Ascending aorta (tissue), 2 donors: ENCODE measurements around the gene TCEA3. TPM values are rescaled to one million over a fixed set of nuclear protein-coding genes. Genes with fewer than 3 reads are reported as not detected.
"Not testable (repeated sequence)": the region's sequence is repeated elsewhere in the genome, so short reads cannot be mapped to it uniquely, and the experiment has no call there.

Experiments used
- DNase-seq, 2 donors: peaks; one replicate each; pipeline ENCODE4 v3.0.0-alpha.2; 2019; ENCODE audit warnings: low spot score in 2 of 2
- H3K27ac ChIP-seq, 2 donors: fragments of 200-600 bp; sonication (generic); one replicate each; pipeline ENCODE4 v1.5.1; 2016 to 2017; ENCODE audit warnings: mild to moderate bottlenecking in 1 of 2
- H3K27me3 ChIP-seq: fragments of 200-600 bp; sonication (generic); one replicate; pipeline ENCODE4 v1.5.1; 2017
- H3K36me3 ChIP-seq, 2 donors: fragments of 200-600 bp; sonication (generic); one replicate each; pipeline ENCODE4 v1.5.1; 2016
- H3K4me1 ChIP-seq, 2 donors: fragments of 200-600 bp; sonication (generic); one replicate each; pipeline ENCODE4 v1.5.1; 2016 to 2017; ENCODE audit warnings: mild to moderate bottlenecking in 1 of 2
- H3K4me3 ChIP-seq, 2 donors: fragments of 200-600 bp; sonication (generic); one replicate each; pipeline ENCODE4 v1.5.1; 2016 to 2017; ENCODE audit warnings: mild to moderate bottlenecking in 1 of 2
- H3K9me3 ChIP-seq, 2 donors: fragments of 200-600 bp; sonication (generic); one replicate each; pipeline ENCODE4 v1.5.1; 2016
- CTCF ChIP-seq, 3 experiments: fragments of 200-600 bp in 2 of 3; fragments of 450-650 bp in 1 of 3; sonication (generic) in 2 of 3; IDR thresholded peaks; one replicate each; pipeline ENCODE4 v1.5.1; 2016 to 2019; ENCODE audit warnings: antibody characterized with exemption in 3 of 3, mild to moderate bottlenecking in 1 of 3, moderate library complexity in 1 of 3
- intact Hi-C: fragments of 100-400 bp; cut with DNase I; formaldehyde crosslinking; loops from one replicate; pipeline ENCODE4 v1.15.1; 2023
- total RNA-seq: library from RNA; depleted of rRNA; stranded (reverse); fragments of >200 nt; gene quantifications from one replicate; pipeline ENCODE4 v1.1.0, GENCODE V29; 2016

Gene TCEA3
- total RNA-seq, 1 donor from 2014 or later, result 11.3 TPM

- no peak for DNase-seq
- Histone ChIP-seq H3K27me3 (no peaks in the 10 kb centered on the region), H3K9me3 (no peaks in the 10 kb centered on the region), H3K36me3 (peaks cover 16 to 40% of the 10 kb centered on the region in 2 donors), H3K4me1 (peaks cover 0 to 2% of the 10 kb centered on the region in 2 donors), H3K4me3 (no peak overlapping the region), H3K27ac (peak overlapping the region in 1 of 2 donors; percentile 45)
- intact Hi-C loops, result no loop called here
- no peak for TF ChIP-seq CTCF (IDR thresholded peaks at IDR 0.05)
These were observed 40.1 kb downstream of the TCEA3 start for GRCh38 chr1:23384312-23385058.

- Histone ChIP-seq H3K36me3 (peaks cover 16 to 40% of the 10 kb centered on the region in 2 donors), H3K4me3 (no peak overlapping the region), H3K27me3 (no peaks in the 10 kb centered on the region), H3K9me3 (no peaks in the 10 kb centered on the region), H3K4me1 (peaks cover 0 to 2% of the 10 kb centered on the region in 2 donors), H3K27ac (no peak overlapping the region)
- intact Hi-C loops, result no loop called here
- no peak for TF ChIP-seq CTCF (IDR thresholded peaks at IDR 0.05)
- no peak for DNase-seq
These were observed 40.8 kb downstream of the TCEA3 start for GRCh38 chr1:23383577-23384311.

- H3K27ac ChIP-seq, result no peak overlapping the region
- no peak for DNase-seq
- H3K4me1 ChIP-seq, result peaks cover 3 to 16% of the 10 kb centered on the region in 2 donors
These were observed 43.2 kb downstream of the TCEA3 start for GRCh38 chr1:23381233-23381885.

GRCh38 chr1:23380719-23381118 lies 43.8 kb downstream of the TCEA3 start:
- no peaks in the 10 kb centered on the region for H3K27me3 ChIP-seq
- H3K27ac ChIP-seq, result no peak overlapping the region
- peaks cover 3 to 18% of the 10 kb centered on the region in 2 donors for H3K4me1 ChIP-seq
- DNase-seq, result no peak
- no peaks in the 10 kb centered on the region for H3K9me3 ChIP-seq
- intact Hi-C loops, result no loop called here
- TF ChIP-seq CTCF (IDR thresholded peaks at IDR 0.05), result no peak
- H3K4me3 ChIP-seq, result no peak overlapping the region
- peaks cover 13 to 23% of the 10 kb centered on the region in 2 donors for H3K36me3 ChIP-seq

More at GRCh38 chr1:23381233-23381885, 43.2 kb downstream of the TCEA3 start:
- Histone ChIP-seq H3K36me3 (peaks cover 16 to 28% of the 10 kb centered on the region in 2 donors), H3K9me3 (no peaks in the 10 kb centered on the region), H3K27me3 (no peaks in the 10 kb centered on the region), H3K4me3 (no peak overlapping the region)
- intact Hi-C loops, result no loop called here
- no peak for TF ChIP-seq CTCF (IDR thresholded peaks at IDR 0.05)

- H3K36me3 ChIP-seq, result peaks cover 13 to 18% of the 10 kb centered on the region in 2 donors
- H3K27me3 ChIP-seq, H3K27ac ChIP-seq, DNase-seq, intact Hi-C loops, H3K4me3 ChIP-seq, H3K9me3 ChIP-seq: not testable (repeated sequence)
- peaks cover 3 to 18% of the 10 kb centered on the region in 2 donors for H3K4me1 ChIP-seq
These were observed 44.3 kb downstream of the TCEA3 start for GRCh38 chr1:23380236-23380635.
